ENCODE results near the gene SLC25A1.

SLC25A1 gene

GRCh38 chr22:19178657-19179496 lies at the start of gene SLC25A1:
TSS of gene SLC25A1 (minus strand) at chr22:19178736. CDS start at chr22:19178673, 63 bp downstream.
- DNase-seq (ENCODE audit: low read depth): peak; percentile 49

GRCh38 chr22:19228179-19228578 lies 49.6 kb upstream of the SLC25A1 start:
- DNase-seq (ENCODE audit: low read depth): no peak

GRCh38 chr22:19226428-19226827 lies 47.9 kb upstream of the SLC25A1 start:
- no peak for DNase-seq (ENCODE audit: low read depth)

GRCh38 chr22:19225560-19225959 lies 47.0 kb upstream of the SLC25A1 start:
- DNase-seq (ENCODE audit: low read depth): no peak

- no peak for DNase-seq (ENCODE audit: low read depth)
These were observed 46.4 kb upstream of the SLC25A1 start for GRCh38 chr22:19224985-19225384.

GRCh38 chr22:19224557-19224956 lies 46.0 kb upstream of the SLC25A1 start:
- DNase-seq (ENCODE audit: low read depth): no peak

- no peak for DNase-seq (ENCODE audit: low read depth)
These were observed 45.1 kb upstream of the SLC25A1 start for GRCh38 chr22:19223617-19224016.

- DNase-seq (ENCODE audit: low read depth): no peak
These were observed 44.6 kb upstream of the SLC25A1 start for GRCh38 chr22:19223110-19223509.

- DNase-seq (ENCODE audit: low read depth): no peak
These were observed 43.9 kb upstream of the SLC25A1 start for GRCh38 chr22:19222242-19223005.

GRCh38 chr22:19220867-19221266 lies 42.3 kb upstream of the SLC25A1 start:
- DNase-seq (ENCODE audit: low read depth): no peak

- DNase-seq (ENCODE audit: low read depth): no peak
These were observed 40.2 kb upstream of the SLC25A1 start for GRCh38 chr22:19218541-19219233.

GRCh38 chr22:19216579-19216978 lies 38.0 kb upstream of the SLC25A1 start:
- no peak for DNase-seq (ENCODE audit: low read depth)

GRCh38 chr22:19215360-19215759 lies 36.8 kb upstream of the SLC25A1 start:
- no peak for DNase-seq (ENCODE audit: low read depth)

GRCh38 chr22:19214078-19214473 lies 35.5 kb upstream of the SLC25A1 start:
- no peak for DNase-seq (ENCODE audit: low read depth)

GRCh38 chr22:19213442-19214077 lies 35.0 kb upstream of the SLC25A1 start:
- DNase-seq (ENCODE audit: low read depth): no peak

GRCh38 chr22:19213001-19213400 lies 34.5 kb upstream of the SLC25A1 start:
- DNase-seq (ENCODE audit: low read depth): no peak

GRCh38 chr22:19212302-19212870 lies 33.9 kb upstream of the SLC25A1 start:
- no peak for DNase-seq (ENCODE audit: low read depth)

- no peak for DNase-seq (ENCODE audit: low read depth)
These were observed 31.7 kb upstream of the SLC25A1 start for GRCh38 chr22:19210188-19210587.

- no peak for DNase-seq (ENCODE audit: low read depth)
These were observed 29.8 kb upstream of the SLC25A1 start for GRCh38 chr22:19208287-19208847.

GRCh38 chr22:19207884-19208283 lies 29.3 kb upstream of the SLC25A1 start:
- DNase-seq (ENCODE audit: low read depth): no peak

GRCh38 chr22:19207401-19207808 lies 28.9 kb upstream of the SLC25A1 start:
- DNase-seq (ENCODE audit: low read depth): no peak
